Caco-2 (cell line): ENCODE measurements around the gene PLD4. TPM values are rescaled to one million over a fixed set of nuclear protein-coding genes. Genes with fewer than 3 reads are reported as not detected.

Experiments used
- BruUV-seq: library from RNA; stranded (reverse); fragments of 400-500 nt; replicated peaks from 2 replicates; lab custom pipeline; 2021; lab: Mats Ljungman, UMichigan
- CTCF ChIA-PET: fragments of 300-600 bp; sonication (Branson Sonifier 250); formaldehyde crosslinking; loops from one replicate; lab custom pipeline; 2022; ENCODE audit warnings: antibody characterized with exemption; lab: Charles Lee
- POLR2A ChIA-PET: fragments of 300-600 bp; sonication (Branson Sonifier 250); formaldehyde crosslinking; loops from one replicate; lab custom pipeline; 2022; ENCODE audit warnings: antibody characterized with exemption; lab: Charles Lee
- DNase-seq, 2 experiments: peaks; one replicate each; pipeline versions ENCODE4 v3.0.0 to v3.0.0-alpha.2; 2020 to 2022
- H3K27me3 ChIP-seq: replicated peaks from 2 replicates; pipeline ENCODE4 v1.6.0; 2011; ENCODE audit warnings: low read length; ENCODE audit not compliant: control insufficient read depth, insufficient read depth
- H3K36me3 ChIP-seq: 2 replicates; pipeline ENCODE4 v1.5.1; 2011; ENCODE audit warnings: low read length; ENCODE audit not compliant: control insufficient read depth, insufficient read depth
- H3K4me1 ChIP-seq: fragments of 250-450 bp; sonication (Bioruptor Pico); 2 replicates; pipeline ENCODE4 v1.5.1; 2020; ENCODE audit warnings: mild to moderate bottlenecking
- H3K4me3 ChIP-seq: 2 replicates; pipeline ENCODE4 v1.5.1; 2011; ENCODE audit warnings: low read depth, mild to moderate bottlenecking, control low read depth, low read length
- H3K9me3 ChIP-seq: fragments of 250-450 bp; sonication (Bioruptor Pico); 2 replicates; pipeline ENCODE4 v1.5.1; 2020; ENCODE audit warnings: mild to moderate bottlenecking, moderate library complexity
- H3K27ac Mint-ChIP-seq: one replicate; pipeline ENCODE4 v1.8.0; 2022; ENCODE audit warnings: mixed read lengths; ENCODE audit not compliant: unreplicated experiment
- H3K27me3 Mint-ChIP-seq: one replicate; pipeline ENCODE4 v1.8.0; 2022; ENCODE audit warnings: mixed read lengths; ENCODE audit not compliant: insufficient read depth, unreplicated experiment
- H3K36me3 Mint-ChIP-seq: one replicate; pipeline ENCODE4 v1.8.0; 2022; ENCODE audit warnings: mild to moderate bottlenecking, mixed read lengths; ENCODE audit not compliant: insufficient read depth, unreplicated experiment
- H3K4me1 Mint-ChIP-seq: one replicate; pipeline ENCODE4 v1.8.0; 2022; ENCODE audit warnings: low read depth, mixed read lengths; ENCODE audit not compliant: unreplicated experiment
- H3K4me3 Mint-ChIP-seq: one replicate; pipeline ENCODE4 v1.8.0; 2022; ENCODE audit warnings: mild to moderate bottlenecking, moderate library complexity, mixed read lengths; ENCODE audit not compliant: unreplicated experiment
- H3K9me3 Mint-ChIP-seq: one replicate; pipeline ENCODE4 v1.8.0; 2022; ENCODE audit warnings: mixed read lengths; ENCODE audit not compliant: unreplicated experiment
- intact Hi-C: fragments of 100-400 bp; cut with micrococcal nuclease; formaldehyde crosslinking; loops from one replicate; pipeline ENCODE4 v1.10.0; 2022; ENCODE audit not compliant: unreplicated experiment
- total RNA-seq: library from RNA; stranded (reverse); gene quantifications from 2 replicates; pipeline ENCODE4 v1.2.3, GENCODE V29; 2022
- TF ChIP-seq, protein P1 (sequence below), 2 experiments: fragments of 200-600 bp in 1 of 2; IDR thresholded peaks; 1 replicate in 1 of 2; 2 replicates in 1 of 2; pipeline versions ENCODE4 v1.5.1 to v1.8.0; 2011 to 2022; ENCODE audit warnings: antibody characterized with exemption in 1 of 2, control low read depth in 1 of 2, inconsistent platforms in 1 of 2, low read depth in 1 of 2, low read length in 1 of 2, mild to moderate bottlenecking in 1 of 2, moderate library complexity in 1 of 2; ENCODE audit not compliant: insufficient read depth in 1 of 2, severe bottlenecking in 1 of 2, unreplicated experiment in 1 of 2

Gene PLD4
- total RNA-seq, 1 experiment from 2014 or later = not detected

DNA sequence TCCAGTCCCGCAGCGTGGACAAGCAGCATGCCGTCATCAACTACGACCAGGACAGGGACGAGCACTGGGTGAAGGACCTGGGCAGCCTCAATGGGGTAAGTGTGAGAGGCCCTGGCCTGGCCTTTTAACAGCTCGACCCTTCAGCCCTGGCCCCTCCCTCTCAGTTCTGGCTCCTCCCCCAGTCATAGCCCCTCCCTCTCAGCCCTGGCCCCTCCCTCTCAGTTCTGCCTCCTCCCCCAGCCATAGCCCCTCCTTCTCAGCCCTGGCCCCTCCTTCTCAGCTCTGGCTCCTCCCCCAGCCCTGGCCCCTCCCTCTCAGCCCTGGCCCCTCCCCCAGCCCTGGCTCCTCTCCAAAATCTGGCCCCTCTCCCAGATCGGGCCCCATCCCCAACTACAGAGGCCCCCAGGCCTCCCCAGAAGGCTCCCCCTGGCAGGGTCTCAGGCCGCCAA lies 48.4 kb upstream of the PLD4 start:
- intact Hi-C loops = no loop called here
- no peaks in the 10 kb centered on the region for H3K27me3 Mint-ChIP-seq
- POLR2A ChIA-PET = no interaction called here
- H3K9me3 ChIP-seq = no peaks in the 10 kb centered on the region
- no peak overlapping the region for H3K4me3 ChIP-seq
- no peaks in the 10 kb centered on the region for H3K4me1 Mint-ChIP-seq
- H3K4me3 Mint-ChIP-seq = no peak overlapping the region
- no peaks in the 10 kb centered on the region for H3K27me3 ChIP-seq
- peak; percentile 55 to 56 for DNase-seq
- no TSS peak for BruUV-seq
- no peaks in the 10 kb centered on the region for H3K9me3 Mint-ChIP-seq
- TF ChIP-seq, protein P1, sequence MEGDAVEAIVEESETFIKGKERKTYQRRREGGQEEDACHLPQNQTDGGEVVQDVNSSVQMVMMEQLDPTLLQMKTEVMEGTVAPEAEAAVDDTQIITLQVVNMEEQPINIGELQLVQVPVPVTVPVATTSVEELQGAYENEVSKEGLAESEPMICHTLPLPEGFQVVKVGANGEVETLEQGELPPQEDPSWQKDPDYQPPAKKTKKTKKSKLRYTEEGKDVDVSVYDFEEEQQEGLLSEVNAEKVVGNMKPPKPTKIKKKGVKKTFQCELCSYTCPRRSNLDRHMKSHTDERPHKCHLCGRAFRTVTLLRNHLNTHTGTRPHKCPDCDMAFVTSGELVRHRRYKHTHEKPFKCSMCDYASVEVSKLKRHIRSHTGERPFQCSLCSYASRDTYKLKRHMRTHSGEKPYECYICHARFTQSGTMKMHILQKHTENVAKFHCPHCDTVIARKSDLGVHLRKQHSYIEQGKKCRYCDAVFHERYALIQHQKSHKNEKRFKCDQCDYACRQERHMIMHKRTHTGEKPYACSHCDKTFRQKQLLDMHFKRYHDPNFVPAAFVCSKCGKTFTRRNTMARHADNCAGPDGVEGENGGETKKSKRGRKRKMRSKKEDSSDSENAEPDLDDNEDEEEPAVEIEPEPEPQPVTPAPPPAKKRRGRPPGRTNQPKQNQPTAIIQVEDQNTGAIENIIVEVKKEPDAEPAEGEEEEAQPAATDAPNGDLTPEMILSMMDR (IDR thresholded peaks at IDR 0.05; ENCODE audit: insufficient read depth in 1 of 2, low read depth in 1 of 2, low read length in 1 of 2, severe bottlenecking in 1 of 2, unreplicated experiment in 1 of 2) = no peak
- no peak overlapping the region for H3K27ac Mint-ChIP-seq
- H3K4me1 ChIP-seq = no peaks in the 10 kb centered on the region
- CTCF ChIA-PET = interaction anchor here (0.6 to 1.0 kb wide), 2 partner anchors 99 to 160 kb away, joined by 3 to 5 read pairs; no protein-coding TSS in a partner anchor
- H3K36me3 ChIP-seq = no peaks in the 10 kb centered on the region; the same call in 1 of the 2 replicates
- H3K36me3 Mint-ChIP-seq = peaks cover 15% of the 10 kb centered on the region

DNA sequence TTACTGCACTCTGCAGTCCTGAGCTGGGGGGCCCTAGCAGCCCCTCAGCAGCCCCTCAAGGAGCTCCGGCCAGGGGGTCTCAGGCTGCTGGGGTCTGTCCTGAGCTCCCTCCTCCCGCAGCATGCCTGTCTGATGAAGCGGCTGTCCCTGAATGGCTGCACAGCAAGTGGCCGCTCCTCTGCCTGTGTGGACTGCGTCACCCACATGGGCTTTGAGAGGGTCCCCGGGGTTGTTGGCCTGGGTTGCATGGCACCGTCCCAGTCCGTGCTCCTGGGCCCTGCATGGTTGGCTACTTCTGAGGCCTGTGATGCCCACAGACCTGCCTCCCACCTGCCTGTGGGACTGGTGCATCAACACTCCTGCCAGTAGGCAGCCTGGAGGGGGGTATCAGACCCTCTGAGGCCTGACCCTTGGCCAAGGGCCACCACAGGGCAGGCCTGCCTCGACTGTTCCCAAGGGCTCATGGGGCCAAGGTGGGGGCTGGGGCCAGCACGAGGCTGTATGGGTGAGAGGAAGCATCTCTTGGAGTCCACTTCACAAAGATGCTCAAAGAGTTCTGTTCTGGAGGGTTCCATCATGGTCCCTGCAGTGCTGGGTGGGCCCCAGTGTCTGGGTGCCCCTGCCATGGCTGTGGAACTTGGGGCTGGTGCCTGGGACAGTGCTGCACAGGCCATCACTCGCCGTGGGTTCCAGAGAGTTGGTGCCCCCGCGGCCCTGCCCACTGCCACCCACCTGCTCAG lies 47.4 kb upstream of the PLD4 start:
- H3K27ac Mint-ChIP-seq = peak overlapping the region; percentile 32
- Histone ChIP-seq H3K4me1 (peaks cover 3% of the 10 kb centered on the region; the same call in 1 of the 2 replicates), H3K4me3 (no peak overlapping the region), H3K9me3 (no peaks in the 10 kb centered on the region), H3K27me3 (no peaks in the 10 kb centered on the region), H3K36me3 (no peaks in the 10 kb centered on the region; the same call in 1 of the 2 replicates)
- DNase-seq = no peak
- no peaks in the 10 kb centered on the region for H3K9me3 Mint-ChIP-seq
- POLR2A ChIA-PET = no interaction called here
- peaks cover 18% of the 10 kb centered on the region for H3K36me3 Mint-ChIP-seq
- H3K4me1 Mint-ChIP-seq = no peaks in the 10 kb centered on the region
- TF ChIP-seq, protein P1 (IDR thresholded peaks at IDR 0.05; ENCODE audit: insufficient read depth in 1 of 2, low read depth in 1 of 2, low read length in 1 of 2, severe bottlenecking in 1 of 2, unreplicated experiment in 1 of 2) = no peak
- H3K4me3 Mint-ChIP-seq = no peak overlapping the region
- no peaks in the 10 kb centered on the region for H3K27me3 Mint-ChIP-seq
- CTCF ChIA-PET = no interaction called here
- no TSS peak for BruUV-seq
- intact Hi-C loops = no loop called here

GRCh38 chr14:104877806-104878550 lies 46.7 kb upstream of the PLD4 start:
- Mint-ChIP-seq H3K27me3 (no peaks in the 10 kb centered on the region), H3K36me3 (peaks cover 21% of the 10 kb centered on the region), H3K4me3 (no peak overlapping the region), H3K4me1 (no peaks in the 10 kb centered on the region), H3K9me3 (no peaks in the 10 kb centered on the region), H3K27ac (no peak overlapping the region)
- H3K9me3 ChIP-seq = no peaks in the 10 kb centered on the region
- CTCF ChIA-PET = no interaction called here
- peaks cover 4% of the 10 kb centered on the region; the same call in 1 of the 2 replicates for H3K4me1 ChIP-seq
- no TSS peak for BruUV-seq
- no peaks in the 10 kb centered on the region; the same call in 1 of the 2 replicates for H3K36me3 ChIP-seq
- TF ChIP-seq, protein P1 (IDR thresholded peaks at IDR 0.05; ENCODE audit: insufficient read depth in 1 of 2, low read depth in 1 of 2, low read length in 1 of 2, severe bottlenecking in 1 of 2, unreplicated experiment in 1 of 2) = no peak
- H3K27me3 ChIP-seq = no peaks in the 10 kb centered on the region
- intact Hi-C loops = no loop called here
- no peak for DNase-seq
- POLR2A ChIA-PET = no interaction called here
- no peak overlapping the region for H3K4me3 ChIP-seq
